GM12878 (cell line): ENCODE data around the gene ATP13A2.
"Not testable (repeated sequence)": the region's sequence is repeated elsewhere in the genome, so short reads cannot be mapped to it uniquely, and the experiment has no call there.

Experiments
- BMI1 ChIP-seq: fragments of 450-650 bp; IDR thresholded peaks from 2 replicates; pipeline ENCODE4 v1.6.1; 2016; ENCODE audit warnings: mild to moderate bottlenecking, moderate library complexity, borderline replicate concordance
- BRCA1 ChIP-seq: IDR thresholded peaks from 2 replicates; pipeline ENCODE4 v1.6.1; 2011; ENCODE audit warnings: low read depth, low read length, improper control_type of control experiment
- CTCF ChIP-seq, 3 experiments: IDR thresholded peaks in 2 of 3; conservative IDR thresholded peaks in 1 of 3; 2 replicates each; pipeline ENCODE4 v1.5.1; 2011; ENCODE audit warnings: low read depth in 3 of 3, low read length in 3 of 3, mild to moderate bottlenecking in 3 of 3, control low read depth in 2 of 3, moderate library complexity in 2 of 3, inconsistent platforms in 1 of 3, mixed read lengths in 1 of 3; ENCODE audit not compliant: control insufficient read depth in 2 of 3, insufficient read depth in 1 of 3; ENCODE audit errors: extremely low read depth in 1 of 3
- POLR2AphosphoS2 ChIP-seq: IDR thresholded peaks from 2 replicates; pipeline ENCODE4 v1.6.1; 2011; ENCODE audit warnings: low read depth, mild to moderate bottlenecking, low read length, improper control_type of control experiment, moderate library complexity
- SP1 ChIP-seq: IDR thresholded peaks from one replicate; pipeline ENCODE4 v1.6.1; 2011; ENCODE audit warnings: low read depth, low read length
- ZNF207 ChIP-seq: fragments of 450-650 bp; IDR thresholded peaks from 2 replicates; pipeline ENCODE4 v1.6.1; 2014; ENCODE audit warnings: antibody characterized with exemption, mild to moderate bottlenecking, borderline replicate concordance
- TF ChIP-seq, protein P1 (sequence below): fragments of 450-650 bp; IDR thresholded peaks from 2 replicates; pipeline ENCODE4 v1.6.1; 2016; ENCODE audit warnings: mild to moderate bottlenecking
- TF ChIP-seq, protein P2 (sequence below): IDR thresholded peaks from 2 replicates; pipeline ENCODE4 v1.6.1; 2012; ENCODE audit warnings: mild to moderate bottlenecking, low read depth, low read length

- TF ChIP-seq, protein P1, sequence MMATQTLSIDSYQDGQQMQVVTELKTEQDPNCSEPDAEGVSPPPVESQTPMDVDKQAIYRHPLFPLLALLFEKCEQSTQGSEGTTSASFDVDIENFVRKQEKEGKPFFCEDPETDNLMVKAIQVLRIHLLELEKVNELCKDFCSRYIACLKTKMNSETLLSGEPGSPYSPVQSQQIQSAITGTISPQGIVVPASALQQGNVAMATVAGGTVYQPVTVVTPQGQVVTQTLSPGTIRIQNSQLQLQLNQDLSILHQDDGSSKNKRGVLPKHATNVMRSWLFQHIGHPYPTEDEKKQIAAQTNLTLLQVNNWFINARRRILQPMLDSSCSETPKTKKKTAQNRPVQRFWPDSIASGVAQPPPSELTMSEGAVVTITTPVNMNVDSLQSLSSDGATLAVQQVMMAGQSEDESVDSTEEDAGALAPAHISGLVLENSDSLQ, result not testable (repeated sequence)
- not testable (repeated sequence) for TF ChIP-seq BRCA1; SP1; ZNF207; BMI1; POLR2AphosphoS2; CTCF (IDR thresholded peaks at IDR 0.05 in 2 of 3, conservative IDR thresholded peaks at IDR 0.05 in 1 of 3; ENCODE audit: control insufficient read depth in 2 of 3, extremely low read depth in 1 of 3, insufficient read depth in 1 of 3, low read depth in 3 of 3, low read length in 3 of 3)
- TF ChIP-seq, protein P2, sequence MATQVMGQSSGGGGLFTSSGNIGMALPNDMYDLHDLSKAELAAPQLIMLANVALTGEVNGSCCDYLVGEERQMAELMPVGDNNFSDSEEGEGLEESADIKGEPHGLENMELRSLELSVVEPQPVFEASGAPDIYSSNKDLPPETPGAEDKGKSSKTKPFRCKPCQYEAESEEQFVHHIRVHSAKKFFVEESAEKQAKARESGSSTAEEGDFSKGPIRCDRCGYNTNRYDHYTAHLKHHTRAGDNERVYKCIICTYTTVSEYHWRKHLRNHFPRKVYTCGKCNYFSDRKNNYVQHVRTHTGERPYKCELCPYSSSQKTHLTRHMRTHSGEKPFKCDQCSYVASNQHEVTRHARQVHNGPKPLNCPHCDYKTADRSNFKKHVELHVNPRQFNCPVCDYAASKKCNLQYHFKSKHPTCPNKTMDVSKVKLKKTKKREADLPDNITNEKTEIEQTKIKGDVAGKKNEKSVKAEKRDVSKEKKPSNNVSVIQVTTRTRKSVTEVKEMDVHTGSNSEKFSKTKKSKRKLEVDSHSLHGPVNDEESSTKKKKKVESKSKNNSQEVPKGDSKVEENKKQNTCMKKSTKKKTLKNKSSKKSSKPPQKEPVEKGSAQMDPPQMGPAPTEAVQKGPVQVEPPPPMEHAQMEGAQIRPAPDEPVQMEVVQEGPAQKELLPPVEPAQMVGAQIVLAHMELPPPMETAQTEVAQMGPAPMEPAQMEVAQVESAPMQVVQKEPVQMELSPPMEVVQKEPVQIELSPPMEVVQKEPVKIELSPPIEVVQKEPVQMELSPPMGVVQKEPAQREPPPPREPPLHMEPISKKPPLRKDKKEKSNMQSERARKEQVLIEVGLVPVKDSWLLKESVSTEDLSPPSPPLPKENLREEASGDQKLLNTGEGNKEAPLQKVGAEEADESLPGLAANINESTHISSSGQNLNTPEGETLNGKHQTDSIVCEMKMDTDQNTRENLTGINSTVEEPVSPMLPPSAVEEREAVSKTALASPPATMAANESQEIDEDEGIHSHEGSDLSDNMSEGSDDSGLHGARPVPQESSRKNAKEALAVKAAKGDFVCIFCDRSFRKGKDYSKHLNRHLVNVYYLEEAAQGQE, result not testable (repeated sequence)
These were observed 65.5 kb downstream of the ATP13A2 start for GRCh38 chr1:16946185-16946584.
